ENCODE data around the gene IRGC. TPM values are rescaled to one million over a fixed set of nuclear protein-coding genes. Genes with fewer than 3 reads are reported as not detected.

The IRGC gene
- polyA plus RNA-seq, 2 of the 4 experiments (the other 2 are of a cell fraction) = not detected

DNA sequence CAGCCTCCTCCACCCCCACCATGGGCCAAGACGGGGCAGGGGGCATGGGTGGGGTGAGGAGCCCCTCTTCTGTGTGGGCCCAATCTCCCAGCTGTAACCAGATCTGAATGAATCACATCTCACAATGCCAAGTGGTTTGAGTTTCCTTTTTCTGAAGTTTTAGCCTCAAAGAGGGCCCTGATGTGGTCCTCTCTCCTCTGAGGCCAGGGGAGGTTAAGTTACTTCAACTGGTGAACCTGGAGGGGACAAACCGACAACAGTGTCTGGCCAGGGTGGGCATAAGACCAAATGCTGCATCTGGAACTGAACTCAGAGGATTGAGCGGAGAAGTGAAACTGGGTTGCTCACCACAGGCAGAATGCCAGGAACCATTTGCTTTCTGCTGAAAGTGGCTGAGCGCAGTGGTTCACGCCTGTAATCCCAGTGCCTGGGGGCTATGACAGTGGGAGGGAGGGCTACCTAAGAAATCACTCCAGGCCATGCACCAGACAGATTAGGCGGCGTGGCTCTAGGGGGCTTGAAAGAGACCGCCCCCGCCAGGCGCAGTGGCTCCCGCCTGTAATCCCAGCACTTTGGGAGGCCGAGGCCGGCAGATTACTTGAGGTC is 15.4 kb upstream of the IRGC start:
- WGBS (ENCODE audit: missing lambda C conversion rate) = 74% methylated on average over 13 of the region's 13 CpGs
- CTCF ChIA-PET = interaction anchor here (0.5 to 2.3 kb wide), 9 partner anchors 10 to 240 kb away, joined by 3 to 9 read pairs (median 4); no protein-coding TSS in a partner anchor
- Histone ChIP-seq H3K4me1 (peaks cover 49% of the 10 kb centered on the region), H3K4me2 (peak overlapping the region; percentile 65), H3K9me3 (peaks cover 9% of the 10 kb centered on the region), H3K27ac (peak overlapping the region; percentile 76 to 91), H3K4me3 (peak overlapping the region; percentile 26; the same call in 1 of the 3 replicates)
- no peak for FAIRE-seq
- ATAC-seq = peak; percentile 22 to 30; a peak in 5 of 6 replicates
- no peak for DNase-seq (ENCODE audit: low read depth in 1 of 2, low spot score in 1 of 2)
- POLR2A ChIA-PET = interaction anchor here (1.2 kb wide), 1 partner anchor 32 kb away, joined by 8 read pairs; no protein-coding TSS in a partner anchor
- TF ChIP-seq ZFP36 (IDR thresholded peaks at IDR 0.05; ENCODE audit: borderline replicate concordance, partially characterized antibody) (no peak), NFE2L2 (conservative IDR thresholded peaks at IDR 0.05; ENCODE audit: low read length) (no peak), JUNB (IDR thresholded peaks at IDR 0.05) (no peak), HOXB13 (CRISPR knock-in tag; IDR thresholded peaks at IDR 0.05; ENCODE audit: low read depth) (no peak), ZSCAN20 (CRISPR knock-in tag; IDR thresholded peaks at IDR 0.05) (no peak), KDM5A (IDR thresholded peaks at IDR 0.05) (no peak), RARB (CRISPR knock-in tag; IDR thresholded peaks at IDR 0.05) (no peak), FOXS1 (CRISPR knock-in tag; IDR thresholded peaks at IDR 0.05) (no peak), RNF2 (IDR thresholded peaks at IDR 0.05; ENCODE audit: borderline replicate concordance, low read depth) (no peak), ESRRA (IDR thresholded peaks at IDR 0.05; ENCODE audit: borderline replicate concordance, low read length) (no peak), POLR2AphosphoS2 (conservative IDR thresholded peaks at IDR 0.05; ENCODE audit: low read length) (no peak), FOSL2 (IDR thresholded peaks at IDR 0.05) (no peak), FOSL2 (CRISPR knock-in tag; IDR thresholded peaks at IDR 0.05) (no peak), EHF (CRISPR knock-in tag; IDR thresholded peaks at IDR 0.05) (no peak), NPAS2 (CRISPR knock-in tag; IDR thresholded peaks at IDR 0.05; ENCODE audit: borderline replicate concordance) (no peak)
- TF ChIP-seq, protein P1, sequence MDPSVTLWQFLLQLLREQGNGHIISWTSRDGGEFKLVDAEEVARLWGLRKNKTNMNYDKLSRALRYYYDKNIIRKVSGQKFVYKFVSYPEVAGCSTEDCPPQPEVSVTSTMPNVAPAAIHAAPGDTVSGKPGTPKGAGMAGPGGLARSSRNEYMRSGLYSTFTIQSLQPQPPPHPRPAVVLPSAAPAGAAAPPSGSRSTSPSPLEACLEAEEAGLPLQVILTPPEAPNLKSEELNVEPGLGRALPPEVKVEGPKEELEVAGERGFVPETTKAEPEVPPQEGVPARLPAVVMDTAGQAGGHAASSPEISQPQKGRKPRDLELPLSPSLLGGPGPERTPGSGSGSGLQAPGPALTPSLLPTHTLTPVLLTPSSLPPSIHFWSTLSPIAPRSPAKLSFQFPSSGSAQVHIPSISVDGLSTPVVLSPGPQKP (IDR thresholded peaks at IDR 0.05; ENCODE audit: low read depth, low read length) = no peak
- TF ChIP-seq, protein P2, sequence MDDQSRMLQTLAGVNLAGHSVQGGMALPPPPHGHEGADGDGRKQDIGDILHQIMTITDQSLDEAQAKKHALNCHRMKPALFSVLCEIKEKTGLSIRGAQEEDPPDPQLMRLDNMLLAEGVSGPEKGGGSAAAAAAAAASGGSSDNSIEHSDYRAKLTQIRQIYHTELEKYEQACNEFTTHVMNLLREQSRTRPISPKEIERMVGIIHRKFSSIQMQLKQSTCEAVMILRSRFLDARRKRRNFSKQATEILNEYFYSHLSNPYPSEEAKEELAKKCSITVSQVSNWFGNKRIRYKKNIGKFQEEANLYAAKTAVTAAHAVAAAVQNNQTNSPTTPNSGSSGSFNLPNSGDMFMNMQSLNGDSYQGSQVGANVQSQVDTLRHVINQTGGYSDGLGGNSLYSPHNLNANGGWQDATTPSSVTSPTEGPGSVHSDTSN (IDR thresholded peaks at IDR 0.05) = no peak

DNA sequence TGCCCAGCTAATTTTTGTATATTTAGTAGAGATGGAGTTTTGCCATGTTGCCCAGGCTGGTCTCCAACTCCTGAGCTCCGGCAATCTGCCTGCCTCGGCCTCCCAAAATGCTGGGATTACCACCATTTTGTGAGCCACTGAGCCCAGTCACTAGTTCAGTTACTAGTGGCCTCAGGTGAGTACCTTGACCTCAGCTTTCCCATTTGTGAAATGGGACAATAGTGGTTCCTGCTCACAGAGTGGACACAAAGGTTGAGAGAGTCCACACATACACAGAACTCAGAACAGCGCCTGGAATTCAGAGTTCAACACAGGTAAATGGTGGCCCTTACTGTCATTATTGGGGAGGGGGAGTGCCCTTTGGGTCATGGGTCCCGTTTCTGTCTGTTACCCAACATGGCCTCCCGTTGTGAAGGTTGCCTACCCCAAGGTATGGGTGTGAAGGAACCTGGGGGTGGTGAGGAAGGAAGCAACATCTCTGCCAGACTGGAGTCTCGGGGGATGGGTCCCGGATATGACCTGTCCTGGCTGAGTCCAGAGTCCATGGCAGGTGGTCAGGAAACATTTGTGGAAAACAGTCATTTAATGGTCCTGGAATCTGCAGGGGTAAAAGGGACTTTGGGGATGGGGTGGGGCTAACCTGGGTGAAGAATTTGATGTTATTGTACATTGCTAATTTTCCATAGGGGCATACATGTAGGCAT is 11.7 kb upstream of the IRGC start:
- H3K9me3 ChIP-seq = peaks cover 9% of the 10 kb centered on the region
- DNase-seq (ENCODE audit: low read depth in 1 of 2, low spot score in 1 of 2) = peak in 1 of 2 experiments; percentile 66
- peak overlapping the region; percentile 76 to 91 for H3K27ac ChIP-seq
- no peak for FAIRE-seq
- TF ChIP-seq TP53 (CRISPR knock-in tag; IDR thresholded peaks at IDR 0.05) = no peak
- no peak for TF ChIP-seq FOSL2 (IDR thresholded peaks at IDR 0.05)
- no peak for TF ChIP-seq FOSL2 (CRISPR knock-in tag; IDR thresholded peaks at IDR 0.05)
- H3K4me1 ChIP-seq = peaks cover 49% of the 10 kb centered on the region
- CTCF ChIA-PET = interaction anchor here (0.7 to 2.4 kb wide), 6 partner anchors 27 to 41 kb away, joined by 3 to 10 read pairs (median 3); partner anchors contain the start of gene PLAUR
- H3K4me3 ChIP-seq = no peak overlapping the region
- H3K4me2 ChIP-seq = peak overlapping the region; percentile 65
- POLR2A ChIA-PET = interaction anchor here (0.7 to 3.5 kb wide), 2 partner anchors 35 to 49 kb away, joined by 4 to 16 read pairs; partner anchors contain the start of gene PLAUR
- no peak for ATAC-seq
- 59% methylated on average over 7 of the region's 7 CpGs for WGBS (ENCODE audit: missing lambda C conversion rate)

- no peak for DNase-seq (ENCODE audit: low read depth in 1 of 2, low spot score in 1 of 2)
- CTCF ChIA-PET = interaction anchor here (1.2 to 1.7 kb wide), 2 partner anchors 54 to 79 kb away, joined by 4 to 7 read pairs; no protein-coding TSS in a partner anchor
- H3K4me2 ChIP-seq = no peak overlapping the region
- no peak overlapping the region for H3K4me3 ChIP-seq
- H3K4me1 ChIP-seq = peaks cover 38% of the 10 kb centered on the region
- no peak for FAIRE-seq
- TF ChIP-seq ZSCAN20 (CRISPR knock-in tag; IDR thresholded peaks at IDR 0.05) (no peak), SREBF2 (IDR thresholded peaks at IDR 0.05) (no peak), RFX5 (IDR thresholded peaks at IDR 0.05) (no peak), KDM5A (IDR thresholded peaks at IDR 0.05) (no peak), JUNB (IDR thresholded peaks at IDR 0.05) (no peak), KDM1A (IDR thresholded peaks at IDR 0.05; ENCODE audit: low read depth) (no peak), ZC3H11A (IDR thresholded peaks at IDR 0.05) (no peak), E2F6 (IDR thresholded peaks at IDR 0.05; ENCODE audit: borderline replicate concordance, low read depth) (no peak)
- TF ChIP-seq, protein P1 (IDR thresholded peaks at IDR 0.05; ENCODE audit: low read depth, low read length) = no peak
- H3K9me3 ChIP-seq = peaks cover 17% of the 10 kb centered on the region
- peak overlapping the region in 1 of 2 experiments; percentile 20; a peak in 2 of 6 replicates for H3K27ac ChIP-seq
- no peak for ATAC-seq
- 87% methylated on average over 6 of the region's 6 CpGs for WGBS (ENCODE audit: missing lambda C conversion rate)
- POLR2A ChIA-PET = interaction anchor here (0.6 kb wide), 1 partner anchor 32 kb away, joined by 4 read pairs; no protein-coding TSS in a partner anchor
Observed at GRCh38 chr19:43705729-43706128, 10.1 kb upstream of the IRGC start.
